SK-N-MC (cell line): ENCODE measurements around the gene OR6P1.

Experiments used
- EZH2 ChIP-seq: fragments of 200-600 bp; sonication (generic); IDR thresholded peaks from one replicate; pipeline ENCODE4 v1.6.1; 2017; ENCODE audit warnings: antibody characterized with exemption
- POLR2AphosphoS5 ChIP-seq: IDR thresholded peaks from 2 replicates; pipeline ENCODE4 v1.6.1; 2012; ENCODE audit warnings: mild to moderate bottlenecking, low read depth, low read length, borderline replicate concordance

DNA sequence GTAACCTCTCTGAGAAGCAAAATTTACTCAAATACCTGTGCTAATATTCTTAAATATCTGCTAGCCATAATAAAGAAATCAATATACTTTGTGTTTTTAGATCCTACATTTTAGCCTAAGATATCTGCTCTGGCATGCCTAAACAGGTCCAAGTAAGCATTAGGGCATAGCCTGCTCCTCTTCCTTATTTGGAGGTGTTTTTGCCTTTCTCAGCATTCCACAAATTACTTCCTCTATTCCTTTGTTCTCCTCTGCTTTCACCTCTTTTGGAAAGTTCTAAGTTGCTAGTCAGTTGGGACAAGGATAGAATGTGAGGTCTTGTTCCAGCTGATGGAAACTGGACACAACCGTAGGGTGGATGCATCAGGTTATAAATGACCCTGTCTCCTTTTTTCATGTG lies 16.6 kb upstream of the OR6P1 start:
- no peak for TF ChIP-seq POLR2AphosphoS5
- TF ChIP-seq EZH2: no peak
